Upper lobe of left lung (tissue), 6 donors: ENCODE measurements around the gene GLOD5. TPM values are rescaled to one million over a fixed set of nuclear protein-coding genes. Genes with fewer than 3 reads are reported as not detected.
A peak's percentile ranks its signal among the peaks of the same experiment; 100 is the strongest.

Experiments used
- ATAC-seq, 2 donors: fragments of 200-7000 bp; cut with Tn5 transposase; one replicate each; pipeline ENCODE4 v1.9.1; 2022; ENCODE audit warnings: mild to moderate bottlenecking in 2 of 2, moderate library complexity in 2 of 2; ENCODE audit not compliant: low FRiP score in 2 of 2
- DNase-seq, 2 donors: peaks; one replicate each; pipeline ENCODE4 v3.0.0-alpha.2; 2019 to 2020
- H3K27ac ChIP-seq, 4 donors: fragments of 200-600 bp; sonication (generic); one replicate each; pipeline ENCODE4 v1.5.1; 2016 to 2019
- H3K27me3 ChIP-seq, 4 donors: fragments of 200-600 bp; sonication (generic); one replicate each; pipeline ENCODE4 v1.5.1; 2017 to 2019
- H3K36me3 ChIP-seq, 4 donors: fragments of 200-600 bp; sonication (generic); one replicate each; pipeline ENCODE4 v1.5.1; 2016 to 2019
- H3K4me1 ChIP-seq, 4 donors: fragments of 200-600 bp; sonication (generic); one replicate each; pipeline ENCODE4 v1.5.1; 2018 to 2019
- H3K4me3 ChIP-seq, 4 donors: fragments of 200-600 bp; sonication (generic); one replicate each; pipeline ENCODE4 v1.5.1; 2017 to 2019; ENCODE audit warnings: mild to moderate bottlenecking in 2 of 4, moderate library complexity in 1 of 4
- H3K9me3 ChIP-seq, 4 donors: fragments of 200-600 bp; sonication (generic); one replicate each; pipeline ENCODE4 v1.5.1; 2018 to 2019
- CTCF ChIP-seq, 6 experiments: fragments of 450-650 bp in 4 of 6; fragments of 200-600 bp in 2 of 6; sonication (generic) in 2 of 6; IDR thresholded peaks; one replicate each; pipeline ENCODE4 v1.5.1; 2016 to 2019; ENCODE audit warnings: antibody characterized with exemption in 6 of 6
- POLR2A ChIP-seq, 4 donors: fragments of 450-650 bp; IDR thresholded peaks; one replicate each; pipeline ENCODE4 v1.5.1; 2016 to 2017; ENCODE audit warnings: antibody characterized with exemption in 4 of 4, mild to moderate bottlenecking in 2 of 4
- POLR2AphosphoS5 ChIP-seq, 2 donors: sonication (generic); formaldehyde crosslinking; IDR thresholded peaks; one replicate each; pipeline ENCODE4 v1.5.1; 2017; ENCODE audit warnings: antibody characterized with exemption in 2 of 2
- WGBS, 2 donors: methylation state at CpG; one replicate each; pipeline ENCODE4 v1.1.5; 2017 to 2018; 5-methylcytosine and 5-hydroxymethylcytosine counted together
- total RNA-seq, 6 donors: library from RNA; depleted of rRNA in 4 of 6; stranded (reverse); fragments of >200 nt in 4 of 6; gene quantifications; one replicate each; pipeline versions ENCODE4 v1.1.0 to v1.2.1, GENCODE V29; 2016 to 2021
- donor health status: DM: no; HTN: no; CAD: no; lungs with moderate emphysema.
- donor health status: DM: no; HTN: yes; CAD: no; lungs with severe emphysema.

GLOD5 gene
- total RNA-seq, 6 donors from 2014 or later = 1.1 to 2.1 (median 2.0) TPM; not detected in 2

DNA sequence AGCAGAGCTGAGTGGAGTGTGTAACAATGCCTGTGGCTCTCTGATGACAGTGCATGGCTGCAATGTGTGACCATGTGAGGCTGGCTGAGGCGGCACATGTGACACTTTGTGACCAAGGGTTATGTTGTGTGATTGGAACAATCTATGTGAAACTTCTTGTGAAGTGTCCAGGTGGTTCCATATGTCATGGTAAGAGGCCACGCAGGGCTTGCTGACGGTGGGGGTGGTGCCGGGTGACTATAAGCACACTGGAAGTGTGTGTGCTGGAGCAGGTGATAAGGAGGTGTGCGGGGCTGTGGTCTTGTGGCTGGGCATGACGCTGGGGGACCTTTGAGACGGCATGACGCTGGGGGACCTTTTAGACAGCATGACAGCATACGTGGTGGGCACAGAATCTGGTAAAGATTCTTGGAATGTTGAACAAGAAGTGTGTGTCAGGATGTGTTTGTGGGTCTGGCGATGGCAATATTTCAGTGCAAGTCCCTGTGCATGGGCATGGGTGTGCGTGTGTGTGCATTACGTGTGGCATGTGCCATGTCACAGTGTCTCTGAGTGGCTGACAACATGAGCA is 32.9 kb downstream of the GLOD5 start:
- Histone ChIP-seq H3K27me3 (no peaks in the 10 kb centered on the region), H3K4me1 (no peaks in the 10 kb centered on the region), H3K9me3 (no peaks in the 10 kb centered on the region), H3K27ac (peak overlapping the region in 1 of 4 donors; percentile 32), H3K4me3 (no peak overlapping the region), H3K36me3 (no peaks in the 10 kb centered on the region)
- no peak for TF ChIP-seq CTCF (IDR thresholded peaks at IDR 0.05)
- no peak for DNase-seq
- WGBS, 2 donors = 79 to 80% methylated on average over 7 to 12 of the region's 12 CpGs
- no peak for ATAC-seq

DNA sequence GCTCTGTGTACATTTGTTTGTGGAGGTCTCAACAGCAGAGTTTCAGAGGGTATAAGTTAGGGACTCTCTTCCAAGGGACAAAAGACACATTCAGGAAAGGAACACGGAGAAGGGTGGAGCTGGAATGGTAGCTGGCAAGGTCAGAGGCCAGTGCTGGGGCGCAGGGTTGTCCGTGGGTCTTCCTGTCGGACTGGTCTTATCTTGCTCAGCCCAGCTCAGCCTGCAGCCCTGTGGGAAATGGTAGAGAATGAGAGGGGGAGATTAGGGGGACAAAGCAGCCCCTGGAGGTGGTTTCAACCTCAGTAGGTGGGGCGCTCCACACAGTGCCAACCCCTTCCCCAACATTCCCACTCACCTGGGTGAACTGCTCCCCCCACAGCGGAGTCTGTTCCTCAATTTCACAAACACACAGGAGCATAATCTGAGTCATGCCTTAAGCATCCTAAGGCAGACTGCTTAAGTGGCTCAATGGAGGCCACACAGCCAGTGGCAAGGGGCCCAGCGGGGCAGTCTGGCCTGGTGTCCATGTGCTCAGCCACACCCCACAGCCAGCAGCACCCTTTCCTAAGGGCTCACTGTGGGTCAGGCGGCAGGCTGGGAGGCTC is 33.5 kb downstream of the GLOD5 start:
- Histone ChIP-seq H3K27me3 (no peaks in the 10 kb centered on the region), H3K4me3 (no peak overlapping the region), H3K4me1 (no peaks in the 10 kb centered on the region), H3K9me3 (no peaks in the 10 kb centered on the region), H3K27ac (peak overlapping the region in 1 of 4 donors; percentile 32), H3K36me3 (no peaks in the 10 kb centered on the region)
- peak; percentile 40 to 75 for ATAC-seq
- 38 to 59% methylated on average over 4 to 8 of the region's 8 CpGs for WGBS, 2 donors
- no peak for TF ChIP-seq POLR2AphosphoS5 (IDR thresholded peaks at IDR 0.05)
- no peak for TF ChIP-seq CTCF (IDR thresholded peaks at IDR 0.05)
- DNase-seq = peak; percentile 54 to 77

DNA sequence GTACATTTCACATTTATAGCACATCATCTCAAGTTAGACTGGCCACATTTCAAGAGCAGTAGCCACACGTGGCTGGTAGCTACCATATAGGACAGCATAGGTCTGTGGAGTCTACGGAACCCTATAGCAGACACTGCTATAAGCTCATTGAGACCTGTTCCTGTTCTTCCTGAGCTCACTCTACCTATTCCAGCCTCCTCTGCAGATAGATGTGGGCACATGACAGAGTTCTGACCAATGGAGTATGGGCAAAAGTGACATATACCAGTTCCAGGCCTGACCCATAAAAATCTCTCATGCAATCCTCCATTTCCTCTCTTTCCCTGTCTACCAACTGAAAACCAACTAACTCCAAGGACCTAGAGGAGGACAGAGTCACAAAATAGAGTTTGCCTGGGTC is 36.8 kb downstream of the GLOD5 start:
- no peak for DNase-seq
- 66 to 92% methylated on average over 2 of the region's 2 CpGs for WGBS, 2 donors

GRCh38 chrX:48800574-48801279 is 39.2 kb downstream of the GLOD5 start:
- DNase-seq (no peak), ATAC-seq (no peak)
- Histone ChIP-seq H3K4me3 (peak overlapping the region; percentile 12 to 67 (median 52)), H3K27ac (peak overlapping the region; percentile 85 to 92 (median 90)), H3K4me1 (peaks cover 0 to 12% (median 2%) of the 10 kb centered on the region in 4 donors), H3K27me3 (no peaks in the 10 kb centered on the region), H3K9me3 (peaks cover 0 to 10% (median 0%) of the 10 kb centered on the region in 4 donors), H3K36me3 (peaks cover 0 to 6% (median 0%) of the 10 kb centered on the region in 4 donors)
- TF ChIP-seq POLR2A (IDR thresholded peaks at IDR 0.05) = peak in 1 of 4 donors; percentile 36
- TF ChIP-seq CTCF (IDR thresholded peaks at IDR 0.05) = no peak
- WGBS, 2 donors = 28 to 50% methylated on average over 8 to 17 of the region's 17 CpGs

More for the DNA sequence above, 36.8 kb downstream of the GLOD5 start:
- peaks cover 0 to 12% (median 2%) of the 10 kb centered on the region in 4 donors for H3K4me1 ChIP-seq
- TF ChIP-seq CTCF (IDR thresholded peaks at IDR 0.05) = no peak
- no peaks in the 10 kb centered on the region for H3K27me3 ChIP-seq
- peaks cover 0 to 10% (median 0%) of the 10 kb centered on the region in 4 donors for H3K9me3 ChIP-seq
- no peak overlapping the region for H3K4me3 ChIP-seq
- H3K27ac ChIP-seq = no peak overlapping the region
- no peak for ATAC-seq
- no peaks in the 10 kb centered on the region for H3K36me3 ChIP-seq
